Kidney glomerular epithelial cell (primary cell): ENCODE data around the gene PPP4R4.

Experiments used
- DNase-seq: peaks from one replicate; lab custom pipeline; 2025; lab: John Stamatoyannopoulos, UW

The PPP4R4 gene

DNA sequence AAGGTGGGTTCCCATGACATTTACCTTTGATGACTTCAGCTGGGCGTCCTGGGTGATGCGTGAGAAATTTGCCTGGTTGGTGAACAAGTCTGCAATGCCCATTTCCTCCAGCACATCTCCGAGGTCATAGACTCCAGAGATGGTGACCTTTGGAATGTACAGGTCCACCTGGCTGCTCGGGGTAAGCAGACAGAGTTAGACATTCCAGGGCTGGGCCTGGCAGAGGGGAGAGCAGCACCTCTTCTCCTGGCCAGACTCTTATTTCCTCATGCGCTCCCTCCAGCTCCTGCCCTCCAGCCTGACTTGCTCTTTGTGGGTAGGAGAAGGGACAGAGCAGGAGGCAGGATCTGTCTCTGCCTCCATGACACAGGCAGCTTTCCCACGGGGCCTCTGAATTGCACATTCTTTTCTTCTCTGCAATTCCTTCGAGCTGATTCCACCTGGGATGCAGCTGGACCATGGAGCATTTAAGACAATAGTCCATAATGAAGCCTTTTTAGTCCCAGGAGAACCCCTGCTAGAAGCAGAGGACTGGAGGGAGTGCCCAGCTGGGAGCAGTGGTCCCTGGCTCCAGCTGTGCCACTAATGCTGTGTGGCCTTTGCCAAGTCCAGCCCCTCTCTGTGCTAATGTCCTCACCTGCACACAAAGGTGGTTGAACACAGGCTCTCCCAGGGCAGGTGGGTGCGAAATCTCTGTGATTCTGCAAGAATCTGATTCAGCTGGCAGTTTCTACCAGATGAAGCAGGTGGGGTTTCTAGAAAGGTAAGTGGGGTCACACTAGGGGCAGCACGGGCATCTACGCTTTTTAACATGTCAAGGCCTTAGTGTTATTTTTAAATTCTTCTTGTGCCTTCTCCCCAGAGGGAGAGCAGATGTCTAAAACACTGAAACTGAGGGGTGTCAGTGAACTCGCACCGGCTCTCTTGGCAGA is 132.2 kb downstream of the PPP4R4 start:
- no peak for DNase-seq

DNA sequence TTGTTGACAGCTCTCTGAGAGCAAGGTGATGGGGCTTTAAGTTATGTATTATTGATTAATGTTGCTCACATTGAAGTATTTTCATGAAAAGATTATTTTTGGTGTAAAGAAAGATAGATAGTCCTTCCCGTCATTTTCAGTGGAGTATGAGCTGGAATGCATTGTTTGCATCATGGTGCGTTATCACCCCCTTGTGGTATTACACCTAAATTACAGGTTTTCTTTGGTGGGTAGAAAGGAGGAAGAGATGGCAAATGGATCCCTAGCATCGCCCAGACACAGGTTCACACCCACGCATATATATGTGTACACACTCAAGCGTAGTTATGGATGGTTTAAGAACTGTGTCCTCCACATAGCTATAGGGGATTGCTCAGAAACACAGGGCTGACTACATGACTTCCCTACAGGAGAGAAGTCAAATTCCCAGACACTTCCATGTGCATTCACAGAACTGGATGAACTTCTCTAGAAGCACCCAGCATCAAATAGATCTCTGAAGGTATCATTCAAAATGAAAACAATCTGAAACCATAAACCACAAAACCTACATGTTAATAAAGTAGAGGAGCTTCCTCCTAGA is 133.4 kb downstream of the PPP4R4 start:
- no peak for DNase-seq

DNA sequence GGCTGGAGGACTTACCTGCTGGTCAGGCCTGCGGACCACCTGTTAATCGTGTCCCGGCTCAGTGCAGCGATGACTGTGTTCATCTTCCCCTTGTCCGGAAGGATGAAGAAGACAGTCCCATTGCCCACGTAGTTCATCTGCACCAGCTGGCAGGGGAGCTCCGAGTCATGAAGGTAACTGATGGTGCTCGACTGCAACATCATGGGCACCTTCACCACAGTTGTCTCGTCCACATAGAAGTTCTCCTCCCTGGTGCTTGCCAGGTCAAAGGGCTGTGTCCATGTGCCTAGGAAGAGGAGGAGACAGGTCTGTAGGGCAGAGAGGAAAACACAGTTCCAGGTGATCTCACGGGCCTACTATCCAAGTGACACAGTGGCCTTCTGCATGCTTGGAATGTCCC is 135.6 kb downstream of the PPP4R4 start:
- no peak for DNase-seq

DNA sequence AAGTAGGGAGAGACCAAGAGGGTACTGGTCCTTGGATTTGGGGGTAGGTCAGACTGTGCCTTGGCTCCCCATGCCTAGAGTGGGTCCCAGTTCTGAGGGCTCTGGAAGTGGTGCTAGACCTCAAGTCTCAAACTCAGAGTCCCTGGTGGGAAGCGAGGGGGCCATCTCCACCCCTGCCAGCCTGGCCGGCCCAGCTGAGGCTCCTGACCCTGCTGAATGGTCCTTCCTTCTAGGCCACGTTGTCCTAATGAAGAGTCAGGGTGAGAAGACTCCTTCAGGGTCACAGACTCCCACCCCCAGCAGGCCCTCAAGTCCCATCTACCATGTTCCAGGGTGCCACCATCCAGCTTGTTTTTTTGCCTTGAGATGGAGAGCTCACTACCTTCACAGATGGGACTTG is 136.1 kb downstream of the PPP4R4 start:
- no peak for DNase-seq

DNA sequence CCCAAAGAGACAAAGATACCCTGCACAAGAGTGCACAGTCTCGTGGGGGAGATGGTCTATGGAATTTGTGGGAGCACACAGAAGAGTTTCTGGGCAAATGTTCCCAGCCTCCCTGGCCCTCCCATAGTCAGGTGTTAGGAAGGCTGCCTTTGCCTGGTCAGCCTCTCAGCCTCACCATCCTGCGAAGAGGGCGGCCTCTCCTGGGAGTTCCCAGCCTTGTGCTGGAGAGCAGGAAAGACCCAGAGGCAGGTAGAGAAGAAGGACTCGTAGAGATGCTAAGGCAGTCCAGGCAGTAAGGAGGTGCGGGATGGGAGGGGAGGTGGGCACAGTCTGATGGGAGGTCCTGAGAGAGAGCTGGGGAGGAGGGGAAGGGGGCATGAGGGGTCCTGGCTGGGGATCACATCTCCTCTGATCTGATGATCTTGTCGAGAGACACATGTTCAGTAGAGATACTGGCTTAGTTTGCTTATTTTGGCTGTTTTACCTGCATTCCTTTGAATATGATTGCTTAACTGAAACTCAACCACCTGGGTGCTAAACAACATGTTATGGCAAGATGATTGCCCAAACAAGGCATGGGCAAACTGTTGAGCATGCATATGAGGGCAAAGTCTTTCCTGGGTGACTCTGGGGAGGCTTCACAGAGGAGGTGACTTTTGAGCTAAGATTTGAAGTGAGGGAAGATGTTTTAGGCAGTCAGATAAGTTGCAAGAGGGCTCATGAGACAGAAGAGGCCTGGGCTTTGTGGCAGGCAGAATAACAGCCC is 138.5 kb downstream of the PPP4R4 start:
- no peak for DNase-seq

DNA sequence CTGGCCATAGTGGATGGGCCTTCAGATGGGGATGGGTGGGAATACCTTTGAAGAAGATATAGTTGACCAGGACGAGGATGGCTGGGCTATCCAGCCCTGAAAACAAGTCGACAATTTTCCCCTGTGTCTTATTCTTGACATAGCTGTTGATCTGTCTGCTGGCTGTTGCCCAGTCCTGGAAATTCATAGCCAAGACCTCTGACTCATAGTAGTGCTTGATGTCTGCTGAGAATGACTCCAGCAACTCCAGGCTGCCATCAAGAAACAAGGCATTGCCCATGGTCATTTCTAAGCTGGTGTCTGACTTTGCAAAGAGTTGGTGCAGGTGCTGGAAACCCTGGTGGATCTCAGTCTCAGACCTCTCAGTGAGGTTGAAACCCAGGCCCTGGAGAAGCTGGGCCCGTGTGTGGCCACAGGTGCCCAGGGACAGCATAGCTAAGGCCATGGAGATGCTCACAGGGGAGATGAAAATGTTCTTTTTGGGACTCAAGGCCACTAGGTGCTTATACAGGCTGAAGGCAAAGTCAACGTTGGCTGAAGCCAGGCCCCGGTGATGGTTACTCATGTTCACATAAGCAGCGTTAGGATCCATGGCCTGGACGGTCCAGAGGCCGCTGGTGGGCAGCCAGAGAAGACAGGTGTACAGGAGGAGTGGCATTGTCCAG is 140.0 kb downstream of the PPP4R4 start:
- no peak for DNase-seq

DNA sequence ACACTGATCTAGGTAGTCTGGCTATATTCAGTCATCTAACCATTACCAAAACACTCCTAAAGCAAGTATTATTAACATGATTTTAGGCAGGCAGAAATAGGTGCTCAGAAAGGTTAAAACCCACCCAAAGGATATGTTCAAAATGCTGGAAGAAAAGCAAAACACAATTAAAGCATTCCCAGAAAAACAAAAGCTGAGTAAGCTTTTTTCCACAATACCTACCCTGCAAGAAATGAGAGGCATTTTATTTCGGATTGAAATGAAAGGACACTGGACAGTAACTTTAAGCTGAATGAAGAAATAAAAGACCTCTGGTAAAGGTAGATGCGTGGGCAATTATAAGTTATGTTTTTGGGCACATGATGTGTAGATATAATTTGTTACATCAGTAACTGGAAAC is 140.8 kb downstream of the PPP4R4 start:
- DNase-seq = no peak

DNA sequence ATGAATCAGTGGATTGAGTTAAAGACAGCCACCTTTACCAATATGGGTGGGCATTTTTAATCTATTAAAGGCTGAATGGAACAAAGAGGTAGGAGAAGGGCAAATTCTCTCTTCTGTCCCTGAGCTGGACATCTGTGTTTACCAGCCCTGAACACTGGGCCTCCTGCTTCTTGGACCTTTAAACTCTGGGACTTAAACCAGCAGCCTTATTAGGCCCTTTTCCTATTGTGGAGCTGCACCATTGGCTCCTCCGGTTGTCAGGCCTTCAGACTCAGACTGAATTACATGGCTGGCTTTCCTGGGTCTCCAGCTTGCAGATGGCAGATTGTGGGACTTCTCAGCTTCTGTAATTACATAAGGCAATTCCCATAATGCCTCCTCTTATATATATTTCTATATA is 142.6 kb downstream of the PPP4R4 start:
- DNase-seq = no peak

DNA sequence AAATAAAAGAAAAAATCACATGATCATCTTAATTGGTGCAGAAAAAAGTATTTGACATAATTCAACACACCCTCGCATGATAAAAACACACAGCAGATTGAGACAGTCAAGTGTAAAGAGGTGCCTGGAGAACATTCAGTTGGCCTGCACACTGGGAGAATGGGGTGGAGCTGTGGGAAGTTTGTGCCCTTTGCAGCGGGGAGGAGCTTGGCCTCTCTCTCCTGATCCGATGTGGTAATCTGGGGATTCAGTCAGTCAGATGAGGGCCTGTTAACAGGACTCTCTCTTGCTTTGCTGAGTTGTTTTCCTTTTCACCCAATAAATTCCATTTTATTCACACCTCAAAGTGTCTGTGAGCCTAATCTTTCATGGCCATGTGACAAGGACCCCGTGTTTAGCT is 143.1 kb downstream of the PPP4R4 start:
- no peak for DNase-seq

DNA sequence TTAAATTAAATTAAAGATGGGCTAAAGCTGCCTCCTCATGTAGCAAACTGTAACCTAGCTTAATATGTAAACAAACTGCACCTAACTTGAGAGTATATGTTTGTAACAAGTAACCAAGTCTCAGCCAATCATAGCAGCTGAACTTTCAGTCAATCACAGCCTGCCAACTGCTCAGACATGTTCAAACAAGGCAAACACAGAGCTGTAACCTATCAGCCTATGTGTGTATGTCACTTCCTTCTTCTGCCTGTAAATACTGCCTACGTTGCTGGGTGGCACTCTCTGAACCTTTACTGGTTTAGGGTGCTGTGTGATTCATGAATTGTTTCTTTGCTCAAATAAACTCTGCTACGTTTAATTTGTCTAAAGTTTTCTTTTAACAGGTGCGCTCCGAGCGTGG is 146.1 kb downstream of the PPP4R4 start:
- DNase-seq = no peak

DNA sequence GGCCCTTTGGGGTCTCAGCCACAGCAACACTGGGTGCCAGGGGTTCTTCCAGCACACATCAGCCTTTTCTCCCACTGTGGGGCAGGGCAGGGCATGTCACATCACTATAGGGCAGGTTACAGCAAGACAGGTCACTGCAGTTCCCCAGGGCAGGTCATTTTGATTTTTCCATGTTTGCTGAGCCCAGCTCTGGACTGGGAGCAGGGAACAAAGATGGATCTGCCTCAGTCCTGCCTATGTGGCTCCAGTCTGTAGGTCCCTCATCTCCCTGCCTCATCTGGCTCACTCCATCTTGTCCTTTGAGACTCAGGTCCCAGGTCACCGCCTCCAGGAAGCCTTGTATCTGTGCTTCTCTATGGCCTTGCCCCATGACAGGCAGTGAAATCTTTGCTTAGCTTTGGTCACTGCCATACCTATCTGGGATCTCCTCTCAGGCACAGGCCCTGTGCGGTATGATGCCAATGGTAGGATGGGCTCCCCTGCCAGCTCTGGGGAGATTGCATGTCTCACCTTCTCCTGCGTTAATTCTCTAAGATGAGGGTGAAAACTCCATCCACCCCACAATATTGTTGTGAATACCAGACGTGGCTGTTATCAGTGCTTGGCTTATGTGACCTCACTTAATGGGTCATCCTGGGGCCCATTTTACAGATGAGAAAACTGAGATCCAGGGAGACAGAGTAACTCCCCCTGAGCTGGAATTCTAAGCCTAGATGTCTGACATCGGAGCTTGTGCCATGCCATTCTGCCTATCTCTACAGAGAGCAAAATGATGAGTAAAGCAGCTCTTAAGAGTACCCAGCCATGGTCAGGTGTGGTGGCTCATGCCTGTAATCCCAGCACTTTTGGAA is 147.5 kb downstream of the PPP4R4 start:
- DNase-seq = no peak

DNA sequence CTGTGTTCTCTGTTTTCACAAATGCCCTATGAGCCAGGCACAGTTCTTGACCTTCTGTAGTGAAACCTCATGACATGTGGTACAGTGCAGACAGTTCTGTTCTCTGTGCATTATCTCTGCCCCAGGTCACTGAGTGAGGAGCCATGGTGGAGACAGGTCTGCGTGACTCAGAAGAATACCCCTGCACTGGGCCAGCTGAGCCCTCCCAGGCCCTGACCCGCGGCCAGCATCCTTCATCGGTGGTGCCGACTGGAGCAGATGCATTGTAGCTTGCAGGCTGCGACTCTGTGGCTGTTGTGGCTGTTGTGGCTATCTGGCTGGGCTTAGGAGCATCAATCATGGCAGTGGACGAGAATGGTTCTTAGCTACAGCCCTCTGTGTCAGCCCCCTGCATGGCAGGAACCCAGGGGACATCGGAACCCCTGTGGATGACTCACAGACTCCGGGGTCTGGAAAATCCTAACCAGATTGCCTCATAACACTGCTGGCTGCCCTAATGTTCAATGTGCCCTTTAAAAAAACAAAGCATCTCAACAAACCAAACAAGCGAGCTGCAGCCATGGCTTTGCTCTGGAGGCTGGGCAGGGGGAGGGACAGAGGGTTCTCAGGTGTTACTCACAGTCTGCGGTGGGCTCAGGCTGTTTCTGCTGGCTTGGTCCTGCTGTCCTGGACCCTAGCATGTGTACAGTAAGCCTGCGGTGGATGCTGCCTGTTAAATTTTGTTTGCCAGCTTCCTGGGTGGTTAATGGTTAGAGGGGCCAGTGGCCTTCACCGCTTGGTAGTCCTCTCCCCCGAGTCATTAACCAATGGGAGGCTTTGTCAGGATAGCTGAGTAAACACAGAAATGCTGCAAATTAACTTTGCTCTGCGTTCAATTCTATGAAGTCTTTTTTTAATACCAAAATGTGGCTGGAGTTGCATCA is 148.8 kb downstream of the PPP4R4 start, which contains the start of gene SERPINA6:
SERPINA6 (minus strand) TSS at position 689 of the 923 bp plus-strand sequence. CDS start 8,688 bp downstream, outside the sequence.
- peak; percentile 70 for DNase-seq

DNA sequence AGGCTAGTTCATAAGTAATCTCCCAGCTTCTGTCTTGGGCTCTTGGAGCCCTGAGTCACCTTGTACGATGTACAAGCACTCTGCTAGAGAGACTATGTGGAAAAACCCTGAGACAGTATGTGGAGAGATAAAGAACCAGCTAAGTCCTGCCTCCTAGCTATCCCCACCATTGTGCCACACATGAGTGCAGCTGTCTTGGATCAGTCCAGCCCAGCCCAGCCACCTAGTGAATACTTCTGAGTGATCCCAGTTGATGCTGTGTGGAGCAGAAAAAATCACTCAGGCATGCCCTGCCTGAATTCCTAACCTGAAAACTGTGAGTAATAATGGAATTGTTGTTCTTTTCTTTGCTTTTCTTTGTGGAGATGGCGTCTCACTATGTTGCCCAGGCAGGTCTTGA is 154.1 kb downstream of the PPP4R4 start:
- DNase-seq = peak; percentile 79
